HEK293T (cell line): ENCODE data around the gene PROS1.
"Not testable (repeated sequence)": the region's sequence is repeated elsewhere in the genome, so short reads cannot be mapped to it uniquely, and the experiment has no call there.

Experiments
- CTCF ChIA-PET: fragments of 350-600 bp; formaldehyde crosslinking; extraction: SDS; loops from one replicate; lab custom pipeline; 2021; ENCODE audit warnings: antibody characterized with exemption, inconsistent platforms; lab: Yijun Ruan, JAX
- POLR2A ChIA-PET: fragments of 350-600 bp; formaldehyde crosslinking; extraction: SDS; loops from one replicate; lab custom pipeline; 2020; ENCODE audit warnings: antibody characterized with exemption, inconsistent platforms; lab: Yijun Ruan, JAX
- DNase-seq: peaks from one replicate; pipeline ENCODE4 v3.0.0; 2012; ENCODE audit warnings: mixed read lengths; ENCODE audit errors: extremely low spot score
- ARNT ChIP-seq: fragments of 450-650 bp; IDR thresholded peaks from 2 replicates; pipeline ENCODE4 v1.6.1; 2017; ENCODE audit warnings: mild to moderate bottlenecking
- BHLHE40 ChIP-seq: fragments of 450-650 bp; IDR thresholded peaks from 2 replicates; pipeline ENCODE4 v1.6.1; 2016; ENCODE audit warnings: mild to moderate bottlenecking, moderate library complexity, borderline replicate concordance
- CTBP1 ChIP-seq: fragments of 450-650 bp; IDR thresholded peaks from 2 replicates; pipeline ENCODE4 v1.6.1; 2016; ENCODE audit warnings: borderline replicate concordance
- ELF4 ChIP-seq: fragments of 450-650 bp; IDR thresholded peaks from 2 replicates; pipeline ENCODE4 v1.6.1; 2017; ENCODE audit warnings: antibody characterized with exemption
- FOXA1 ChIP-seq: fragments of 450-650 bp; IDR thresholded peaks from 2 replicates; pipeline ENCODE4 v1.6.1; 2016; ENCODE audit warnings: mild to moderate bottlenecking
- FOXK2 ChIP-seq: fragments of 450-650 bp; IDR thresholded peaks from 2 replicates; pipeline ENCODE4 v1.6.1; 2016; ENCODE audit warnings: mild to moderate bottlenecking
- FOXM1 ChIP-seq: fragments of 450-650 bp; IDR thresholded peaks from 2 replicates; pipeline ENCODE4 v1.6.1; 2017; ENCODE audit warnings: mild to moderate bottlenecking, borderline replicate concordance
- HDGF ChIP-seq: fragments of 450-650 bp; IDR thresholded peaks from 2 replicates; pipeline ENCODE4 v1.6.1; 2017; ENCODE audit warnings: antibody characterized with exemption, borderline replicate concordance
- L3MBTL2 ChIP-seq: fragments of 450-650 bp; conservative IDR thresholded peaks from 2 replicates; pipeline ENCODE4 v1.6.1; 2016; ENCODE audit warnings: mild to moderate bottlenecking
- LEF1 ChIP-seq: fragments of 450-650 bp; IDR thresholded peaks from 2 replicates; pipeline ENCODE4 v1.6.1; 2017; ENCODE audit warnings: mild to moderate bottlenecking, borderline replicate concordance
- NFRKB ChIP-seq: fragments of 450-650 bp; IDR thresholded peaks from 2 replicates; pipeline ENCODE4 v1.6.1; 2016; ENCODE audit warnings: mild to moderate bottlenecking, moderate library complexity
- PKNOX1 ChIP-seq: fragments of 450-650 bp; IDR thresholded peaks from 2 replicates; pipeline ENCODE4 v1.6.1; 2016
- SP1 ChIP-seq: fragments of 450-650 bp; IDR thresholded peaks from 2 replicates; pipeline ENCODE4 v1.6.1; 2017
- SUZ12 ChIP-seq: fragments of 450-650 bp; IDR thresholded peaks from 2 replicates; pipeline ENCODE4 v1.6.1; 2016; ENCODE audit warnings: mild to moderate bottlenecking
- TARDBP ChIP-seq: fragments of 450-650 bp; IDR thresholded peaks from 2 replicates; pipeline ENCODE4 v1.6.1; 2016
- ZNF384 ChIP-seq: fragments of 450-650 bp; IDR thresholded peaks from 2 replicates; pipeline ENCODE4 v1.6.1; 2016

PROS1 gene

GRCh38 chr3:93906245-93906644, 67.5 kb downstream of the PROS1 start:
- CTCF ChIA-PET: no interaction called here
- POLR2A ChIA-PET: no interaction called here
- DNase-seq: no peak
- TF ChIP-seq ZNF384 (no peak), BHLHE40 (no peak), ELF4 (no peak), ARNT (no peak)

- CTCF ChIA-PET: no interaction called here
- POLR2A ChIA-PET: no interaction called here
- no peak for TF ChIP-seq CTBP1
- TF ChIP-seq LEF1: no peak
- no peak for TF ChIP-seq L3MBTL2
- no peak for TF ChIP-seq TARDBP
- TF ChIP-seq SP1: no peak
- TF ChIP-seq ZNF384: no peak
- no peak for TF ChIP-seq FOXA1
- no peak for TF ChIP-seq PKNOX1
- TF ChIP-seq ARNT: no peak
- TF ChIP-seq FOXK2: no peak
- TF ChIP-seq BHLHE40: no peak
- DNase-seq: no peak
Observed at GRCh38 chr3:93904568-93904967, 69.1 kb downstream of the PROS1 start.

GRCh38 chr3:93878250-93879017, 95.3 kb downstream of the PROS1 start:
- CTCF ChIA-PET, DNase-seq, POLR2A ChIA-PET: not testable (repeated sequence)

GRCh38 chr3:93877427-93877826, 96.3 kb downstream of the PROS1 start:
- POLR2A ChIA-PET, DNase-seq, CTCF ChIA-PET: not testable (repeated sequence)

GRCh38 chr3:93873412-93873811, 100.3 kb downstream of the PROS1 start:
- DNase-seq, CTCF ChIA-PET, POLR2A ChIA-PET: not testable (repeated sequence)

GRCh38 chr3:93867425-93867824, 106.3 kb downstream of the PROS1 start:
- CTCF ChIA-PET: no interaction called here
- no peak for DNase-seq
- TF ChIP-seq FOXK2: no peak
- no peak for TF ChIP-seq SP1
- no peak for TF ChIP-seq NFRKB
- TF ChIP-seq ZNF384: no peak
- TF ChIP-seq CTBP1: no peak
- no peak for TF ChIP-seq SUZ12
- TF ChIP-seq ARNT: no peak
- TF ChIP-seq L3MBTL2: no peak
- no peak for TF ChIP-seq BHLHE40
- TF ChIP-seq FOXM1: no peak
- TF ChIP-seq PKNOX1: no peak
- no peak for TF ChIP-seq ELF4
- TF ChIP-seq FOXA1: no peak
- no peak for TF ChIP-seq HDGF
- no peak for TF ChIP-seq TARDBP
- TF ChIP-seq LEF1: no peak
- POLR2A ChIA-PET: interaction anchor here (1.3 kb wide), 1 partner anchor 106 kb away, joined by 3 read pairs; no protein-coding TSS in a partner anchor

- TF ChIP-seq LEF1 (no peak), FOXK2 (no peak), SP1 (no peak), BHLHE40 (no peak)
- ChIA-PET CTCF (no interaction called here), POLR2A (no interaction called here)
- no peak for DNase-seq
Observed at GRCh38 chr3:93861017-93861416, 112.7 kb downstream of the PROS1 start.

GRCh38 chr3:93855401-93855800, 118.3 kb downstream of the PROS1 start:
- TF ChIP-seq L3MBTL2 (no peak), HDGF (no peak), BHLHE40 (no peak), ZNF384 (no peak), FOXM1 (no peak)
- ChIA-PET CTCF (no interaction called here), POLR2A (no interaction called here)
- no peak for DNase-seq

GRCh38 chr3:93852228-93852627, 121.5 kb downstream of the PROS1 start:
- POLR2A ChIA-PET: not testable (repeated sequence)

More at GRCh38 chr3:93852228-93852627, 121.5 kb downstream of the PROS1 start:
- DNase-seq, CTCF ChIA-PET: not testable (repeated sequence)
